ENCODE measurements around the gene CHEK2. TPM values are rescaled to one million over a fixed set of nuclear protein-coding genes. Genes with fewer than 3 reads are reported as not detected.
"Not testable (repeated sequence)": the region's sequence is repeated elsewhere in the genome, so short reads cannot be mapped to it uniquely, and the experiment has no call there.

Gene CHEK2
- polyA plus RNA-seq, 1 donor: 21.4 TPM

DNA sequence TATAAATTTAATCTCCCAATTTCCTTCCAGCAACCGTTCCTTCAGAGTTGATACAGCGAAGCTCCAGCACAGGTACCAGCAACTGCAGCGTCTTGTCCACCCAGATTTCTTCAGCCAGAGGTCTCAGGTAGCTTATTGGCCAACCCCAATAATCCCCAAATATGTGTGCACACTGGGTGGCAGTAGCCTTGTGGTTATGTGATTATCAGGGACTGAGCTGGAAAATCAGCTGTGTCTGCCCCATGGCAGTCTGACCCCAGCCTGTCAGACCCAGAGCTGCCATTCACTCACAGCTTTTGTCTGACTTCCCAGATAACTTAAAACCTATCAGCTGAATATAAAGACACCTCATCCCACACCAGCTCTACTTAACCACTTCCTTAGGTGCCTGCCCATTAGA, 2.2 kb upstream of the CHEK2 start:
- no CpG with 5 or more reads among the region's 3 CpGs for WGBS (ENCODE audit: insufficient coverage, low lambda C conversion rate)
- H3K4me1 ChIP-seq (ENCODE audit: control insufficient read depth, insufficient read depth, low read length): peaks cover 7% of the 10 kb centered on the region

DNA sequence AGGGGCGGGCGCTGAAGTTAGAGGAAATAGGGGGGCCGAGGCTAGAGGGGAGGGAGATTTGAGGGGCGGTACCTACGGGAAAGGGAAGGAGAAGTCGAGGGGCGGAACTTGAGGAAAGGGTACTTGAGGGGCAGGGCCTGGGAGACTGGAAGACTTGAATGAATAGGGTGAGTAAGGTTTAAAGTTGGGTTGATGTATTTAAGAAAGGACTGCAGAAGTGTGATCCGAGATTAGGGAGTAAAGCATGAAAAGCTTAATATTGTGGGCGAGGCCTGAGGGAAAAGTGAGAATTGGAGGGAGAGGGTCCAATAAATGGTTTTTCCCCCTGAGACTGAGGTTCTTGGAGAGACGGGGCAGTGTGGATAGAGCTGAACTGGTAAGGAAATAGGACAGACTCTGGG, 942 bp upstream of the CHEK2 start:
- Histone ChIP-seq H3K4me3 (ENCODE audit: low read length) (peak overlapping the region; percentile 94), H3K27me3 (ENCODE audit: control insufficient read depth, insufficient read depth, low read length) (no peaks in the 10 kb centered on the region), H3K36me3 (ENCODE audit: control insufficient read depth, insufficient read depth, low read length) (peaks cover 34% of the 10 kb centered on the region), H3K4me1 (ENCODE audit: control insufficient read depth, insufficient read depth, low read length) (peaks cover 18% of the 10 kb centered on the region), H3K9me3 (ENCODE audit: control insufficient read depth, low read depth, low read length) (peaks cover 2% of the 10 kb centered on the region), H3K27ac (ENCODE audit: low read length) (peak overlapping the region; percentile 98)
- no peak for DNase-seq
- 5% methylated on average over 7 of the region's 10 CpGs for WGBS (ENCODE audit: insufficient coverage, low lambda C conversion rate)

More for the DNA sequence above, 2.2 kb upstream of the CHEK2 start:
- no peak overlapping the region for H3K27ac ChIP-seq (ENCODE audit: low read length)
- H3K36me3 ChIP-seq (ENCODE audit: control insufficient read depth, insufficient read depth, low read length): peaks cover 38% of the 10 kb centered on the region
- H3K4me3 ChIP-seq (ENCODE audit: low read length): no peak overlapping the region
- no peak for DNase-seq
- H3K9me3 ChIP-seq (ENCODE audit: control insufficient read depth, low read depth, low read length): peaks cover 2% of the 10 kb centered on the region
- H3K27me3 ChIP-seq (ENCODE audit: control insufficient read depth, insufficient read depth, low read length): no peaks in the 10 kb centered on the region

DNA sequence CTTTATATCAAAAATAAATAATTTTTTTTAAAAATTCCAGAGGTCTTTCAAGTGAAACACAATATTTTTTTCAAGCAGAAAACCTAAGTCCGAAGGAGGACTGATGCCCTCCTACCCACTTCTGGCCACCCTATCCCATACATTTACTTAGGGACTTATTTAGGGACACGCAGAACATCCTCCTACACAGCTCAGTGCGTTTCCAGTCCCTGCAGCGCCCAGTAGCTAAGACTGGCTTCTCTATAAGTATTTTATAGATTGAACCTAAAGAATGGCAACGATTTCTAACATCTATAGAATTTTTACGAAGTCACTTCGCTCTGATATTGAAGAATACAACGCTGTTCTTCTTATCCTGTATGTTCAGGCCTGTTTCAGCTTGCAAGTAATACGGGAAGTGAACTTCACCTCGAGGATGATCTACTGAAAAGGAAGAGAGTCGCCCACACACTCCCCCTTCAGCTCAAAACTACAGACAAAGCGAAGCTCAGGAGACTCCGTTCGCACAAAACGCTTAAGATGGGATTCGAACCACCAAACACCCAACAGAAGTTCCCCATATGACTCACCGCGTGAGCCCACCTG, 328 bp downstream of the CHEK2 start:
- Histone ChIP-seq H3K27ac (ENCODE audit: low read length) (peak overlapping the region; percentile 53), H3K4me3 (ENCODE audit: low read length) (peak overlapping the region; percentile 94), H3K4me1 (ENCODE audit: control insufficient read depth, insufficient read depth, low read length) (peaks cover 20% of the 10 kb centered on the region), H3K9me3 (ENCODE audit: control insufficient read depth, low read depth, low read length) (peaks cover 2% of the 10 kb centered on the region), H3K27me3 (ENCODE audit: control insufficient read depth, insufficient read depth, low read length) (no peaks in the 10 kb centered on the region), H3K36me3 (ENCODE audit: control insufficient read depth, insufficient read depth, low read length) (peaks cover 22% of the 10 kb centered on the region)
- DNase-seq: no peak
- 0% methylated on average over 1 of the region's 18 CpGs for WGBS (ENCODE audit: insufficient coverage, low lambda C conversion rate)

DNA sequence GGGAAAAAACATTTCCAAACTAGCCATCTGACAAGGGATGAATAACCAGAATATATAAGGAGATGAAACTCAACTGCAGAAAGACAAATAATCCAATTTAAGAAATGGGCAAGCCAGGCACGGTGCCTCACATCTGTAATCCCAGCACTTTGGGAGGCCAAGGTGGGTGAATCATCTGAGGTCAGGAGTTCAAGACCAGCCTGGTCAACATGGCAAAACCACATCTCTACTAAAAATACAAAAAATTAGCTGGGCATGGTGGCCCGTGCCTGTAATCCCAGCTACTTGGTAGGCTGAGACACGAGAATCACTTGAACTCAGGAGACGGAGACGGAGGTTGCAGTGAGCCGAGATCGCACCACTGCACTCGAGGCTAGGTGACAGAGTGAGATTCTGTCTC, 2.7 kb downstream of the CHEK2 start:
- DNase-seq; H3K27me3 ChIP-seq (ENCODE audit: control insufficient read depth, insufficient read depth, low read length); H3K4me3 ChIP-seq (ENCODE audit: low read length); H3K9me3 ChIP-seq (ENCODE audit: control insufficient read depth, low read depth, low read length); H3K27ac ChIP-seq (ENCODE audit: low read length); H3K36me3 ChIP-seq (ENCODE audit: control insufficient read depth, insufficient read depth, low read length): not testable (repeated sequence)
- H3K4me1 ChIP-seq (ENCODE audit: control insufficient read depth, insufficient read depth, low read length): peaks cover 20% of the 10 kb centered on the region
- WGBS (ENCODE audit: insufficient coverage, low lambda C conversion rate): 83% methylated on average over 1 of the region's 8 CpGs

DNA sequence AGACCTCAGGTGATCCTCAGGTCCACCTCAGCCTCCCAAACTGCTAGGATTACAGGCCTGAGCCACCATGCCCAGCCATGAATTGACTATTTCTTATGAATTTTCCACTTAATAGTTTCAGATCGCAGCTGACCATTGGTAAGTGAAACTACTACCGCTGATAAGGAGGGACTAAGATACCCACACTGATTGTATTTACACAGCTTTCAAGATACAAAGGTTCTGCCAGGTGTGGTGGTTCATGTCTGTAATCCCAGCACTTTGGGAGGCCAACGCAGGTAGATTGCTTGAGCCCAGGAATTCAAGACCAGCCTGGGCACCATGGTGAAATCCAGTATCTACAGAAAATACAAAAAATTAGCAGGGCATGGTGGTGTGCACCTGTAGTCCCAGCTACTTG, 3.9 kb downstream of the CHEK2 start:
- Histone ChIP-seq H3K27me3 (ENCODE audit: control insufficient read depth, insufficient read depth, low read length) (no peaks in the 10 kb centered on the region), H3K27ac (ENCODE audit: low read length) (peak overlapping the region; percentile 58), H3K9me3 (ENCODE audit: control insufficient read depth, low read depth, low read length) (peaks cover 2% of the 10 kb centered on the region), H3K4me3 (ENCODE audit: low read length) (no peak overlapping the region), H3K36me3 (ENCODE audit: control insufficient read depth, insufficient read depth, low read length) (peaks cover 3% of the 10 kb centered on the region), H3K4me1 (ENCODE audit: control insufficient read depth, insufficient read depth, low read length) (peaks cover 16% of the 10 kb centered on the region)
- no CpG with 5 or more reads among the region's 3 CpGs for WGBS (ENCODE audit: insufficient coverage, low lambda C conversion rate)
- DNase-seq: peak in 1 of 2 donors; percentile 61

DNA sequence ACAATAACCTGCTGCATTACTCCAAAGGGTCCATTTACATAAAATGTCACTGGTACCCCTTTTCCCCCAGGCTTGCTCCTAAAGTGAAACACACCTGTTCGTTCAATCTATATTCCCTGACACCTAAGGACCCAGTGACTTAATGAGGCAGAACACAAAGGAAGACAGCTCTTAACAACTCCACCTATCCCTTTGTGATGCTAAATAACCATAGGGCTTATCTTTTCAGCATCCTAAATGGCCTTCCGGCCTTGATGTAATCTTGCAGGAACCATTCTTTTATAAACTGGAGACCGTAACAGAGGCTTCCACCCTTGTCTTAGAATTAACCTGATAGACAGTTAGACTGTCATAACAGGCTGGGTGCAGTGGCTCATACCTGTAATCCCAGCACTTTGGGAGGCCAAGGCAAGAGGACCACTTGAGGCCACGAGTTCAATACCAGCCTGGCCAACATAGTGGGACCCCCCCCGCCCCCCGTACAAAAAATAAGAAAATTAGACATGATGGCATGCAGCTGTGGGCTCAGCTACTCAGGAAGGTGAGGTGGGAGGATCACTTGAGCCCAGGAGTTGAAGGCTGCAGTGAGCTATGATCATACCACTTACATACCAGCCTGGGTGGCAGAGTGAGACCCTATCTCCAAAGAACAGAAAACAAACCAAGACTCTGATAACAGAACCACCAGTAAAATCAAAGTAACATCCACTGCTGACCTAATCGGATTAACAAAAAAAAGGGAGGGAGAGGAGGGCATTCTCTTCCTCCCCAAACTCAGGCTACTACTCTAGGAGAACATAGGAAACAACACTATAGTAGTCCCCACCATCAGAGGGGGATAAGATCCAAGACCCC, 5.1 kb downstream of the CHEK2 start:
- H3K36me3 ChIP-seq (ENCODE audit: control insufficient read depth, insufficient read depth, low read length): peaks cover 4% of the 10 kb centered on the region
- no peak overlapping the region for H3K27ac ChIP-seq (ENCODE audit: low read length)
- no peak for DNase-seq
- H3K9me3 ChIP-seq (ENCODE audit: control insufficient read depth, low read depth, low read length): no peaks in the 10 kb centered on the region
- H3K4me3 ChIP-seq (ENCODE audit: low read length): no peak overlapping the region
- no peaks in the 10 kb centered on the region for H3K27me3 ChIP-seq (ENCODE audit: control insufficient read depth, insufficient read depth, low read length)
- WGBS (ENCODE audit: insufficient coverage, low lambda C conversion rate): 40% methylated on average over 1 of the region's 7 CpGs
- peaks cover 16% of the 10 kb centered on the region for H3K4me1 ChIP-seq (ENCODE audit: control insufficient read depth, insufficient read depth, low read length)

DNA sequence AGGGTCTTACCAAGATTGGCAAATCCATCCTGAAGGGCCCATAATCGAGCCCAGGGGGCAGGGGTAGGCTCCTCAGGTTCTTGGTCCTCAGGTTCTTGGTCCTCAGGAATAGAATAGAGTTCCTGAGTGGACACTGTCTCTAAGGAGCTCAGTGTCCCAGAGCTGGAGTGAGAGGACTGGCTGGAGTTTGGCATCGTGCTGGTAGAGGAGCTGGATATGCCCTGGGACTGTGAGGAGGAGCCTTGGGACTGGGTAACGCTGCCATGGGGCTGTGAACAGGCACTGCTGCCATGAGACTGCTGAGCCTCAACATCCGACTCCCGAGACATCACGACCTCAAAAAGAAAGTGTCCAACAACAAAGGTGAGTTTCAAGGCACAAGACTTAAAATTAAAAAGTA, 7.2 kb downstream of the CHEK2 start:
- H3K4me3 ChIP-seq (ENCODE audit: low read length): no peak overlapping the region
- no peaks in the 10 kb centered on the region for H3K9me3 ChIP-seq (ENCODE audit: control insufficient read depth, low read depth, low read length)
- H3K4me1 ChIP-seq (ENCODE audit: control insufficient read depth, insufficient read depth, low read length): peaks cover 16% of the 10 kb centered on the region
- WGBS (ENCODE audit: insufficient coverage, low lambda C conversion rate): 100% methylated on average over 1 of the region's 6 CpGs
- no peaks in the 10 kb centered on the region for H3K27me3 ChIP-seq (ENCODE audit: control insufficient read depth, insufficient read depth, low read length)
- DNase-seq: no peak
- peaks cover 5% of the 10 kb centered on the region for H3K36me3 ChIP-seq (ENCODE audit: control insufficient read depth, insufficient read depth, low read length)
- H3K27ac ChIP-seq (ENCODE audit: low read length): no peak overlapping the region

DNA sequence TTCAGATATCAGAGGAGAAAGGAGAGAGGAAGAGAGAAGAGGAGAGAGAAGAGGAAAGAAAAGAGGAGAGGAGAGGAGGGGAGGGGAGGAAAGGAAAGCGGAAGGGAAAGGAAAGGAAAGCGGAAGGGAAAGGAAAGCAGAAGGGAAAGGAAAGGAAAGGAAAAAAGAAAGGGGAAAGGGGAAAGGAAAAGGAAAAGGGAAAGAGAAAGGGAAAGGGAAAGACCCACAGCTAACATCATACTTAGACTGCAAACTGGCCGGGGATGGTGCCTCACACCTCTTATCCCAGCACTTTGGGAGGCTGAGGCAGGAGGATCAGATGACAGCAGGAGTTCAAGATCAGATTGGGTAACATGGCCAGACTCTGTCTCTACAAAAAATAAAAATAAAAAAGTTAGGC, 11.4 kb downstream of the CHEK2 start:
- Histone ChIP-seq H3K4me3 (ENCODE audit: low read length) (no peak overlapping the region), H3K4me1 (ENCODE audit: control insufficient read depth, insufficient read depth, low read length) (no peaks in the 10 kb centered on the region), H3K27ac (ENCODE audit: low read length) (no peak overlapping the region), H3K9me3 (ENCODE audit: control insufficient read depth, low read depth, low read length) (no peaks in the 10 kb centered on the region), H3K36me3 (ENCODE audit: control insufficient read depth, insufficient read depth, low read length) (peaks cover 13% of the 10 kb centered on the region), H3K27me3 (ENCODE audit: control insufficient read depth, insufficient read depth, low read length) (no peaks in the 10 kb centered on the region)
- WGBS (ENCODE audit: insufficient coverage, low lambda C conversion rate): 100% methylated on average over 2 of the region's 3 CpGs
- no peak for DNase-seq

DNA sequence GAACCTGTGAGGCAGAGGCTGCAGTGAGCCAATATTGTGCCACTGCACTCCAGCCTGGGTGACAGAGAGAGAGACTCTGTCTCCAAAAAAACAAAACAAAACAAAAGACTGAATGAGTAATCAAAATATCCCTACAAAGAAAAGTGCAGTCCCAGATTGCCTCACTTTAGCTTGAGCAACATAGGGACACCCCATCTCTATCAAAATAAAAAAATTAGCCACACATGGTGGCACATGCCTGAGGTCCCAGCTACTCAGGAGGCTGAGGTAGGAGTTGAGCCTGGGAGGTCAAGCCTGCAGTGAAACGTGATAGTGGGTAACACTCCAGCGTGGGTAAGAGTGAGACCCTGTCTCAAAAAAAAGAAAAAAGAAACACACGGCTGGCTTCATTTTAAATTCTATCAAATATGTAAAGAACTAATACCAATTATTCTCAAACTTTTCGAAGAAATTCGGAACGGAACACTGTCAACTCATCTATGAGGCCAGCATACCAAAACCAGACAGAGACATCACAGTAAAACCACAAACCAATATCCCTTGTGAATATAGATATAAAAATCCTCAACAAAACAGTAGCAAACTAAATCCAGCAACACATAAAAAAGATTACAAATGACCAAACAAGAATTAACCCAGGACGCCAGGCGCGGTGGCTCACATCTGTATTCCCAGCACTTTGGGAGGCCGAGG, 12.9 kb downstream of the CHEK2 start:
- Histone ChIP-seq H3K36me3 (ENCODE audit: control insufficient read depth, insufficient read depth, low read length) (peaks cover 16% of the 10 kb centered on the region), H3K9me3 (ENCODE audit: control insufficient read depth, low read depth, low read length) (no peaks in the 10 kb centered on the region), H3K27ac (ENCODE audit: low read length) (no peak overlapping the region), H3K4me1 (ENCODE audit: control insufficient read depth, insufficient read depth, low read length) (no peaks in the 10 kb centered on the region), H3K27me3 (ENCODE audit: control insufficient read depth, insufficient read depth, low read length) (no peaks in the 10 kb centered on the region), H3K4me3 (ENCODE audit: low read length) (no peak overlapping the region)
- WGBS (ENCODE audit: insufficient coverage, low lambda C conversion rate): 90% methylated on average over 2 of the region's 10 CpGs
- DNase-seq: no peak

DNA sequence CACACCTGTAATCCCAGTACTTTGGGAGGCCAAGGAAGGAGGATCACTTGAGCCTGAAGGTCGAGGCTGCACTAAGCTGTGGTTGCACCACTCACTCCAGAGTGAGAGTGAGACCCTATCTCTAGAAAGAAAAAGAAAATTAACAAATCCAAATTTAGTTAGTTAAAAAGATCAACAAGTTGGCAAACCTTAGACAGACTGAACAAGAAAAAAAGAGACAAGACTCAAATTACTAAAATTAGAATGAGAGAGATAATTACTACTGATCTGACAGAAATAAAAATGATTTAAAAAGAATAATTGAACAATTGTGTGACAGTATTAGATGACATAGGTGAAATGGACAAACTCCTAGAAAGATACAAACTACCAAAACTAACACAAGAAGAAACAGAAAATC, 13.6 kb downstream of the CHEK2 start:
- Histone ChIP-seq H3K9me3 (ENCODE audit: control insufficient read depth, low read depth, low read length) (no peaks in the 10 kb centered on the region), H3K27ac (ENCODE audit: low read length) (no peak overlapping the region), H3K27me3 (ENCODE audit: control insufficient read depth, insufficient read depth, low read length) (no peaks in the 10 kb centered on the region), H3K36me3 (ENCODE audit: control insufficient read depth, insufficient read depth, low read length) (peaks cover 15% of the 10 kb centered on the region), H3K4me3 (ENCODE audit: low read length) (no peak overlapping the region), H3K4me1 (ENCODE audit: control insufficient read depth, insufficient read depth, low read length) (no peaks in the 10 kb centered on the region)
- no peak for DNase-seq
- WGBS (ENCODE audit: insufficient coverage, low lambda C conversion rate): no CpG with 5 or more reads among the region's 1 CpG

Measured in large intestine (tissue), 3 donors.